ENCODE data around the gene TP63.

- no peak for TF ChIP-seq CTCF (IDR thresholded peaks at IDR 0.05; ENCODE audit: low read depth, low read length)
- no peak for TF ChIP-seq MYC (IDR thresholded peaks at IDR 0.05; ENCODE audit: low read depth, low read length)
Measured at GRCh38 chr3:189820365-189820720, 189.2 kb downstream of the TP63 start.
